Measurements from ENCODE around the gene CARD9.

The CARD9 gene

DNA sequence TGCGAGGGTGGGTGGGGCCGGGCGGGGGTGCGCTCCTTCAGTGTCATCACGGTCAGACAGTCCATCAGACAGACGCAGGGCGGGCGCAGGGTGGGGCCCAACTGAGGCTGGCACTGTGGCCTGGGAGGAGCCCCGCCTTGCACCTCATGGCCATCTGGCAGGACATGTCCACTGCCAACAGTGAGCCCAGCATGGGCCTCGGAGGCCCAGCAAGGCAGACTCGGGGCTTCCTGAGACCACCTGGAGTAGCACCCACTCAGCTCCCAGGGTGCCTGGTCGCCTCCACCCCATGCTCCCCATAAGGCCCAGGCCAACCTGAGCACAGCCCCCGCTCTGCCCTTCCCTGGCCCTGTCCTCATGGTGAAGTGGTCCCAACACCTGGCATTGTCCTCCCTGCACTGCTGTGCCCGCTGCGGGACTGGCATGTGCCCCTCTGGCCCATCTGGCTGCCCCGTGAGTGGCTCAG is 54.7 kb downstream of the CARD9 start:
- no peak for DNase-seq

DNA sequence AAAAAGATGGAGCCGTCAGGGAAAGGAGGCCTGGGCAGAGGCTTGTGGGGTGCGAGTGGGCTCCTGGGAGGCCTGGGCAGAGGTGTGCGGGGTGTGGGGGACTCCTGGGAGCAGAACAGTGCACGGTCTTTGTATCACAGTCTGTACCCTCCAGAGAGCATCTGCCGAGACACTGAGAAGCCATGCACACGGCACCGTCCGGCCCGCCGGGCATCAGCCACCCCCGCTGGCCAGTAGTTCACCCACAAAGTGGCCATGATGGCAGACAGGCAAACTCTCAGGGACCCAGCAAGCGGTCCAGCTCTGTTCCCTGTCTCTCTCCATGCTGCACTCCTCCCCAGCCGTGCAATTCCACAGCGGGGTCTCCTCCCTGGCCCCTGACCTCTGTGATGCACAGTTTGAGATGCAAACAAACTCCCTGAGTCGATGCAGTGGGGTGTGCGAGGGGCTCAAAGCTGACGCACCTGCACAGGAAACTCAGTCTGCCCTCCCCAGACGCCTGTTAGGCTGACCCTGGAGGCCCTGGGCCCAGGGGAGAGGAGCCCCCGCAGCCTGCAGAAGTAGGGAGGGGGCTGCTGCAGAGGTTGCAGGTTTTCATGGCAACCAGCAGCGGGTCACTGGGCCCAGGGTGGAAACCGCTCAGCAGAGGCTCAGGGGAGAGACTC is 55.2 kb downstream of the CARD9 start:
- no peak for DNase-seq

DNA sequence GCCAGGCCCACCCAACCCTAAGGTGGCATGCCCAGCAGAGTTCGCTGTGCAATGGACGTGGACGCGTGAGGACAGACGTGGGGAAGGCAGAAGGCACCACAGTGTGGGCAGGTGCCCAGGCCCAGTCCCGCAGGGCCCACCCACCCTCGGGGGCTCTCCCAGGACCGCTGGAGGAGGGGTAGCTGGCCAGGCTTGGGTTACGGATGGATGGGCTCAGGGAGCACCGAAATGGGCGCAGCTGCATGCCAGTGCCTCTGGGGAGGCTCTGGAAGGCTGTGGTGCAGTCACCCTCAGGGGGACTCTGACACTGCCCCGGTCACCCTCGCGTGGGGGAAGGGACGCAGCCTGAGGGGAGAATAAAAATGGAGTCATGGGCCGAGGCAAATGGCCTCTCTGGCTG is 55.8 kb downstream of the CARD9 start:
- no peak for DNase-seq

DNA sequence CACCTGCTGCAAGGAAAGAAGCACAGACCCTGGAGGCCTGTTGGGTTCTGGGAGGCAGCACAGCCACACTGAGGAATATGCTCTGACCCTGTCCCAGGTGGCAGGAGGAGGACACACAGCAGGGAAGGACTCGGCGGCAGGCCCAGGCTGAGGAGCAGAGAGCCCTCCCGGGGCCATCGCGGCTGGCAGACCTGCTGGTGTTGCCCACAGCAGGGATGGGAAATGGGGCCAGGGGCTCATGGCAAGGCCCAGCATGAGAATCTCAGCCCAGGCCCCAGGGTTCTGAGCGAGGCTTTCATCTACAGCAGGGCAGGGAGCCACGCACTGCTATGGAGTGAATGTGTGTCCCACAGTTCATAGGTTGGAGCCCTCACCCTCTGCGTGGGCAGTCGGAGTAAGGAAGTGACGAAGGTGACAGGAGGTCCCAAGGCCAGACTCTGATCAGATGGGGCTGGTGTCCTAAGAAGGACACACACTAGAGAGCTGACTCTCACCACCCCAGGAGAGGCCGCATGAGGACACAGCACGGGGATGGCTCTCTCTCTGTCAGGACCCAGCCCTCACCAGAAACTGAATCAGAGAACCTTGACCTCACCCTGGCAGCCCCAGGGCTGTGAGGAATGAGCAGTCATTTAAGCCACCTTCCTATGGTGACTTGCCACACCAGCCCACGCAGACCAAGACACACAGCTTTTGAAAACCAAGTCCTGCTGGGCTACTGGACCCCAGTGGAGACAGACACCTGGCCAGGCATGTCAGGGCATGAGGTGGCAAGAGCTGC is 56.4 kb downstream of the CARD9 start:
- no peak for DNase-seq

DNA sequence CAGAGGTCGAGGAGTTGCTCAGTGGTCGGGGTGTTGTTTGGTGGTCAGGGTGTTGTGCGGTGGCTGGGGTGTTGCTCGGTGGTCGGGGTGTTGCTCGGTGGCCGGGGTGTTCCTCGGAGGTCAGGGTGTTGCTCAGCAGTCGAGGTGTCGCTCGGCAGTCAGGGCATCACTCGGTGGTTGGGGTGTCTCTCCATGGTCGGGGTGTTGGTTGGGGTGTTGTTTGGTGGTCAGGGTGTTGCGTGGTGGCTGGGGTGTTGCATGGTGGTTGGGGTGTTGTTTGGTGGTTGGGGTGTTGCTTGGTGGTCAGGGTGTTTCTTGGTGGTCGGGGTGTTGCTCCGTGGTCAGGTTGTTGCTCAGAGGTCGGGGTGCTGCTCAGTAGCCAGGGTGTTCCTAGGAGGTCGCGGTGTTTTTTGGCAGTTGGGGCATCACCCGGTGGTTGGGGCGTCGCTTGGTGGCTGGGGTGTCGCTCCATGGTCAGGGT is 57.2 kb downstream of the CARD9 start:
- DNase-seq = no peak

DNA sequence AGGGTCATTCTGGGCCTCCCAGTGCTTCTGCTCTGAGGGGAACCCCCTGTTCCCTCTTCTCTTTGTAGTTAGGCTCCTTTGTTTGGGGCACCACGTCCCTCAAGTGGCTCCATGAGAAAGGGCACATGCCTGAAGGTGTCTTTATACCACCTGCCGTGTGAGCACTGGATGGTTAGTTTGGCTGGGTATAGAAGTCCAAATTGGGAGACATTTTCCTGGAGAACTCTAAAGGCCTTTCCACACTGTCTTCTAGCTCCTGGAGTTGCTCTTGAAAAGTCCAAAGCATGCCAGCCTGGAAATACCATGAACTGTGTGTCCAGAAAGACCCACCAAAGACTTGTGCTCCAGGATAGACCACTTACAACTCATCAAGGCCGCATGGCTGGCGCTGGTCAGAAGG is 58.5 kb downstream of the CARD9 start:
- no peak for DNase-seq

DNA sequence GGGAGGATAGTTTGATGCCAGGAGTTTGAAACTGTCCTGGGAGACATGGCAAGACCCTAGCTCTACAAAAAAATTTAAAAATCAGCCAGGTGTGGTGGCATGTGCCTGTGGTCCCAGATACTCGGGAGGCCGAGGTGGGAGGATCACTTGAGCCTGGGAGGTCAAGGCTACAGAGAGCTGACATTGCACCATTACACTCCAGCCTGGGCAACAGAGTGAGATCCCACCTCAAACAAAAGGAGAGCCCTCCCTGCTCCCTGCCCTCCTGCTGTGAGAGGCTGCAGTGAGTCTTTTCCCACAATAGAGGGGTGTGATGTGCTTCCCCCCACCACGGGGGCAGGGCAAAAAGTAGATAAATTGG is 59.4 kb downstream of the CARD9 start:
- DNase-seq = no peak

Measured in activated T-cell treated with anti-CD3 and anti-CD28 coated beads for 4 hours (primary cell).